Type B pancreatic cell (in vitro differentiated cells): ENCODE results near the gene IQGAP3. TPM values are rescaled to one million over a fixed set of nuclear protein-coding genes. Genes with fewer than 3 reads are reported as not detected.

ENCODE experiments used
- DNase-seq: peaks from one replicate; pipeline ENCODE4 v3.0.0; 2021; ENCODE audit warnings: mixed read lengths; ENCODE audit not compliant: unreplicated experiment; ENCODE audit errors: extremely low spot score
- H3K27ac Mint-ChIP-seq: 2 replicates; pipeline ENCODE4 v1.8.0; 2021; ENCODE audit warnings: mild to moderate bottlenecking, mixed read lengths
- H3K27me3 Mint-ChIP-seq: 2 replicates; pipeline ENCODE4 v1.8.0; 2021; ENCODE audit warnings: mixed read lengths
- H3K36me3 Mint-ChIP-seq: 2 replicates; pipeline ENCODE4 v1.8.0; 2021; ENCODE audit warnings: mixed read lengths
- H3K4me1 Mint-ChIP-seq: one replicate; pipeline ENCODE4 v1.8.0; 2021; ENCODE audit warnings: mixed read lengths; ENCODE audit not compliant: unreplicated experiment
- H3K4me3 Mint-ChIP-seq: 2 replicates; pipeline ENCODE4 v1.8.0; 2021; ENCODE audit warnings: mild to moderate bottlenecking, mixed read lengths
- H3K9me3 Mint-ChIP-seq: 2 replicates; pipeline ENCODE4 v1.8.0; 2021; ENCODE audit warnings: mixed read lengths
- CTCF ChIP-seq: fragments of 200-600 bp; sonication (generic); conservative IDR thresholded peaks from 2 replicates; pipeline ENCODE4 v1.5.0; 2021; ENCODE audit warnings: antibody characterized with exemption, mild to moderate bottlenecking
- total RNA-seq: library from RNA; stranded (reverse); gene quantifications from 2 replicates; pipeline ENCODE4 v1.2.1, GENCODE V29; 2021; ENCODE audit warnings: low replicate concordance

IQGAP3 gene
- total RNA-seq, 1 donor from 2014 or later = 35.3 TPM

DNA sequence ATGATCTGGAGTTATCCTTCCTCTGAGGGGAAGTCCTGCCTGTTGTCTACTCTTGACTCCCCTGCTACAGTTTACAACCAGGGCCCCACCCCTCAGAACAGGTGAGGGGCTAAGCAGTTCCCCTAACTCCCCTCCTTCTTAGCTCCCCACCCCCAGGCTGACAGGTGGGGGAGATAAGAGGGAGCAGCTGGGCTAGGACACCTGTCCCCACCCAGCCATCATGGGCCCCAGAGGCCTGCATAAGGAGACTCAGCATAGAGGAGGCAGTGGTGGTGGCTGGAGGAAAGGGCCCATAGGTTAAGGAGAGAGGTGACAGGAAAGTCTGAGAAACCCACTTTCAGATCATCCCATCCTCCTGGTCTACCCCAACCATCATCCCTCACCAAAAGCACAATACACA lies 78.6 kb downstream of the IQGAP3 start:
- H3K27ac Mint-ChIP-seq = no peak overlapping the region
- no peak for DNase-seq
- no peak overlapping the region for H3K4me3 Mint-ChIP-seq
- TF ChIP-seq CTCF = no peak
- H3K4me1 Mint-ChIP-seq = peaks cover 60% of the 10 kb centered on the region
- no peaks in the 10 kb centered on the region for H3K27me3 Mint-ChIP-seq
- H3K9me3 Mint-ChIP-seq = no peaks in the 10 kb centered on the region
- H3K36me3 Mint-ChIP-seq = no peaks in the 10 kb centered on the region

DNA sequence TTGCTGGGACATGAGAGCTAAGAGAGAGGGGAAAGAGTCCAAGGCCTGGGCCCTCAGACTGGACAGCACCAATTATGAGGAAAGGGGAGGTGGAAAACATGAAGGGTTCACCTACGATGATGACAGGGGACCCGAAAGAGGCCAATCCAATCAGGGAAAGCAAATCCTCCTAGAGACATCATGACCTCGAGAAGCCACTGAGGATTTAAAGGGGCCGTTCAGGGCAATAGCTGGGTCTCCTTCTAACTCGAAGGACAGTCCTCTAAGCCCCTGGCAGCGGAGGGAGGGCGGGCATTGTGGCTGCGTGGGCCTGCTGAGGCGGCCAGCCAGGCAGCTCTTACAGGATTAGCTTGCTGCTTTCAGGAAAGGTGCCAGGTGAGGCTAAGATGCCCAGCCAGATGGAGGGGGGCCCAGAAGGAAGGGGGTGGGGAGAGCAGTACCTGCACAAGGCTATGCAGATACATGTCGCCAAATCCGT lies 79.2 kb downstream of the IQGAP3 start:
- no peaks in the 10 kb centered on the region for H3K27me3 Mint-ChIP-seq
- no peaks in the 10 kb centered on the region for H3K9me3 Mint-ChIP-seq
- H3K4me1 Mint-ChIP-seq = peaks cover 61% of the 10 kb centered on the region
- no peaks in the 10 kb centered on the region for H3K36me3 Mint-ChIP-seq
- H3K4me3 Mint-ChIP-seq = peak overlapping the region; percentile 27
- no peak for TF ChIP-seq CTCF
- DNase-seq = no peak
- no peak overlapping the region for H3K27ac Mint-ChIP-seq

DNA sequence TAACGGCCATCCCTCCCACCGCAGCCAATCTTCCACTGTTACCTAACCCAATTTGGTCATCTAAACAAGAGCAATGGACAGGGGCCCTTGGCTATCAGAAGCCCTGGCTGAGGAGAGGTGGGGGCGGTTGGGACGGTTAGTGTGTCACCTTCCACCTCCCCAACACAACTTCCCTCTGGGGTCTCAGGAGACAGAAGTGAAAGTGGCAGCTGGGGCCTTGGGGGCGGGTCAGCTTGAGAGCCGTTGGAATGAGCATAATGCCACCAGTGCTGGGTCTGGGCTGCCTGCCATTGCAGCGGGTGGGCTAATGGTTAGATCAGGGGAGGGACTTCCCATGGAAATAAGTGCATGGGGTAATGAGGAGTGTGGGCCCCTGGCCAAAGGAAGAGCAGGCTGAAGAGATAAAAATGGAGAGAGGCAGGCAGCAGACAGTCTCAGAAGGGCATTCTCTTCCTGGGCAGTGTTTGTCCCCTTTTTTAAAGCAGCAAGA lies 79.7 kb downstream of the IQGAP3 start:
- Mint-ChIP-seq H3K27me3 (no peaks in the 10 kb centered on the region), H3K9me3 (no peaks in the 10 kb centered on the region), H3K4me3 (peak overlapping the region; percentile 27), H3K27ac (no peak overlapping the region), H3K36me3 (no peaks in the 10 kb centered on the region), H3K4me1 (peaks cover 61% of the 10 kb centered on the region)
- no peak for DNase-seq
- TF ChIP-seq CTCF = no peak

GRCh38 chr1:156492013-156492590 lies 80.3 kb downstream of the IQGAP3 start:
- no peaks in the 10 kb centered on the region for H3K27me3 Mint-ChIP-seq
- DNase-seq = no peak
- TF ChIP-seq CTCF = no peak
- peaks cover 62% of the 10 kb centered on the region for H3K4me1 Mint-ChIP-seq
- H3K36me3 Mint-ChIP-seq = no peaks in the 10 kb centered on the region
- no peaks in the 10 kb centered on the region for H3K9me3 Mint-ChIP-seq
- H3K4me3 Mint-ChIP-seq = no peak overlapping the region
- peak overlapping the region; percentile 0 for H3K27ac Mint-ChIP-seq

DNA sequence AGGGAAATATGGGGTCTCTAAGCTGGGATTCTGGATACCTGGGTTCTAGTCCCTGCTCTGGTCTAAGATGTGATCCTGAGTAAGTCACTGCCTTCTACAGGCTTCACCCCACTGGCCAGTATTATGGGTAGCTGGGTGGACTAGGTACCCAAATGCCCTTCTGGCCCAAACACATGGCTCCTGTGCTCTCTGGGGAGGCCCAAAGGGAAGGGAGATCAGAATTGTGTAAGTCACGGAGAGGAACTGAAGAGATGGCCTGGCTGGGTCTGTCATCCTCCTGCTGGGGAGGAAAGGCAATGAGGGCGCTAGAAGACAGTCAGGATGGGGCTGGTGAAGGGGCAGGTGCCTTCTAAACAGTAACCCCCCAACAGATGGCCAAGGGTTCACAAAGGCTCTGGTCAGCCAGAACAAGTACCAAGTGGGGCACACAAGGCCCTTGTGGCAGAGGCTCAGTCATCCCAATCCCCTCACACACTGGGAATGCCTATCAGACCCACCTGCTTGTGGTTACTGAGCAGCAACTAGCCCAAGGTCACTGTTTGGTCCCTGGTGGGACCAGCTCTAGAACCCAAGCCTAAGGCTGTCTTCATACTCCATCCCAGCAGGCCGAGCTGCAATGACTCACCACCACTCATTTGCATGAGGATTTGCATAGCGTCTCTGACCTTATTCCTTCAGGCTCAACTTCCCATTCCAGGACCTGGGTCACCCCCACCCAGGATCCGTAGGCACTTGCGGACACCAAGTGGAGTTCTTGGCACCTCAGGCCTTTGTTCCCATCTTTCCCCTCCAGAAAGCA lies 81.0 kb downstream of the IQGAP3 start:
- Mint-ChIP-seq H3K4me3 (no peak overlapping the region), H3K27me3 (no peaks in the 10 kb centered on the region), H3K36me3 (peaks cover 3% of the 10 kb centered on the region), H3K27ac (no peak overlapping the region), H3K9me3 (no peaks in the 10 kb centered on the region), H3K4me1 (peaks cover 57% of the 10 kb centered on the region)
- DNase-seq = no peak
- TF ChIP-seq CTCF = no peak
